Breast epithelium (tissue), 3 donors: Measurements from ENCODE around the gene APBB3.

Experiments
- CTCF ChIP-seq, 3 donors: fragments of 450-650 bp; IDR thresholded peaks; one replicate each; pipeline ENCODE4 v1.5.1; 2016 to 2017; ENCODE audit warnings: antibody characterized with exemption in 3 of 3, mild to moderate bottlenecking in 3 of 3, moderate library complexity in 3 of 3
- POLR2A ChIP-seq: fragments of 450-650 bp; IDR thresholded peaks from one replicate; pipeline ENCODE4 v1.6.1; 2016; ENCODE audit warnings: antibody characterized with exemption, mild to moderate bottlenecking, moderate library complexity

GRCh38 chr5:140600096-140600495 lies 35.7 kb upstream of the APBB3 start:
- TF ChIP-seq CTCF (IDR thresholded peaks at IDR 0.05) (no peak), POLR2A (no peak)
